GM19452 (cell line): ENCODE results near the gene TSPAN6.
A peak's percentile ranks its signal among the peaks of the same experiment; 100 is the strongest.

Experiments
- ATAC-seq: cut with Tn5 transposase; IDR thresholded peaks from one replicate; pipeline ENCODE4 v1.9.1; 2021; ENCODE audit not compliant: unreplicated experiment

TSPAN6 gene, protein sequence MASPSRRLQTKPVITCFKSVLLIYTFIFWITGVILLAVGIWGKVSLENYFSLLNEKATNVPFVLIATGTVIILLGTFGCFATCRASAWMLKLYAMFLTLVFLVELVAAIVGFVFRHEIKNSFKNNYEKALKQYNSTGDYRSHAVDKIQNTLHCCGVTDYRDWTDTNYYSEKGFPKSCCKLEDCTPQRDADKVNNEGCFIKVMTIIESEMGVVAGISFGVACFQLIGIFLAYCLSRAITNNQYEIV

DNA sequence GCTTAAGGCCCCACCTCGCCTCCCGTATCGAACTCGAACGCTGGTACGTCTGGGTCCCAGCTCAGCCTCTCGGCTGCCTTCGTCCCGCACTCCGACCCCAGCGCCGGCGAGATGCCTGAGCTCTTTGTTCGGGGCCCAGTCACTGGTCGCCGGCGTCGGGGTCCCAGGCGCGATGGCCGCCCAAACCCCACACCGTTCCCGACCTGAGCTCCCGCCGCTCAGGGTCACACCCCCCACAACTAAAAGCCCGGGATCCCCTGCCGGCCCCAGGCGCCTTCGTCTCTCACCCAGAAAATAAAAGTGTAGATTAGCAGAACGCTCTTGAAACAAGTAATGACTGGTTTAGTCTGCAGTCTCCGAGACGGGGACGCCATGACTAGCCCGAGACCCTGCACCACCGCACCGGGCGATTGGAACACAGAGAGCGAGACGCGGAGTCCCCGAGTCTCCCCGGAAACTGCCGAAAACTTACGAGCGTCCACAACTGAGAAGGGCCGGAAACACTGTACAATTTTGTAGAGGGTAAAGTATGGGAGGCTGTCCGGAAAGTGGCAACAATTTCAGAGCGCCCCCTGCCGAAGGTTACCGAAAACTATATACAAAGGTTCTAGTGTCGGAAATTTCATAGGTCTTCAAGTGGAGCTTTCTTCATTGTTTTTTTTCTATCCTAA is at the start of gene TSPAN6:
Gene TSPAN6, minus strand, starts transcription at position 486 of the 671 bp plus-strand sequence. Its CDS starts 112 bp downstream, at position 374.
- ATAC-seq, result peak; percentile 99

DNA sequence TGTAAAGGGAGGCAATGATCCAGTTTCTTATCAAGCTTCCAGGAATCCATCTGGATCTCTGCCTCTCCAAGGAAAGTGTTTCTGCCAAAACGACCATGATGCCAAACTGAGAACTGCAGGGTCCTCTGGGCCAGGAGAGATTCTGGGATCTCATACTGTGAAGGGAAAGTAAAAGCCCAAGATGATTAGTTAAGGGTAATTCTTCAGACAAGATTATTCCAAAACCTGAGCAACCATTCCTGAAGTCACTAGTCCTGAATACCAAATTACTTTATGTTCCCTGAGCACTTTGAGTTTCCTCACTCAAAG is 49.3 kb upstream of the TSPAN6 start:
- ATAC-seq, result no peak

DNA sequence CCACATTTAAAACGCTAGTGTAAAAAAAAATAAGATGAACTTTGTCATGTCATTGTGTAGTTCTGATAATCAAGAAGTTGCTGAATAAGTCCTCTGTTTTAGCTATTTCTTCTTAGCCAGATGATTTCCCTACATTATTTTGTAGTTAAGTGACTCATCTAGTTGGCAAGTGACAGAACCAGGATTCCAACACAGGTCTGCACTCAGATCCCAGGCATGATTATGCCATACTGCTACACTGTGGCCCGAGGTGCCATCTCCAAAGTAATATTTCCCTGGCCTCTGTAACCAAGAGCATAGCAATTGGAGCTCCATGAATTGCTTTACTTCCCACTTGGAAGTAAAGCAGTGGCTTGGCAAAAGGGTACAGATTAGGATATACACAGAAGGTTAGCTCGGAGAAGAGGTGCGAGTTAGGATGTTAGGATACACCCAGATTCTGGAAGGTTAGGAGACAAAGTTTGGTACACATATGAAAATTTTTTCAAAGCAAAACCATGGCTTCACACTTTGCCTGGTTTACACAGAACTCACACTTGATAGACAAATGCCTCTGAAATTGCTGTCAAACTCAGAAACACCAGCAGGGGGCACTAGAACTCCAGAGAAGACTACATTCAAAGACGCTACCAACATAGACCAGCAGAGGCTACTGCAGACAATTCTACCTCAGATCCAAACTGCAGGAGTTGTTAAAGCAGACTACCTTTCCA is 48.8 kb upstream of the TSPAN6 start:
- peak; percentile 63 for ATAC-seq

DNA sequence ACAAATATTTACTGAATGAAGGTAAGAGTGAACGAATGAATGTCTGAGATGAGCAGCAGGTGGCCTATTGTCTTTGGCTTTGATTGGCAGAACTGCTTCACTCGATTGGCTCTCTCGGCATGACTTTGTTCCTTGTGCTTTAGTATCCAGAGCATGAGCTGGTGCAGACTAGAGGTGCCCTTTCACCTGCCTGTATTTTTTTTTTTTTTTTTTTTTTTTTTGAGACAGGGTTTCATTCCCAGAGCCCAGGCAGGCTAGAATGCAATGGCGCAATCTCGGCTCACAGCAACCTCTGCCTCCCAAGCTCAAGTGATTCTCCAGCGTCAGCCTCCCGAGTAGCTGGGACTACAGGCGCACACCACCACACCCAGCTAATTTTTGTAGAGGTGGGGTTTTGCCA is 46.3 kb upstream of the TSPAN6 start:
- ATAC-seq, result no peak

DNA sequence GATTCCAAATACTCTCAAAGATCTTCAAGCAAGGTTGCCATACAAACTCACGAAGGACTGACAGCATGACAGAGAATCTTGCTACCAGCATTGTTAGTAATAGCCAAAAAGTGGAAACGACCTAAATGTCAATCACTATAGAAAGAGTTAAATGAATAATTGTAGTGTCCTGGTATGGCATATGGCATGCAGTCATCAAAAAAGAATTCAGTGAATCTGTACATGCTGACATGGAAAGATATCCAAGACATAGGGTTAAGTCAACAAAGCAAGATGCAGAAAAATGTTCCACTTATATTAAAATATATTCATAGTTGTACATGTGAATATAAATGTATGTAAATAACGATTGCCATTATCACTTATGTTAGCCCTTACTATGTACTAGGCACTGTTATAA is 45.0 kb upstream of the TSPAN6 start:
- no peak for ATAC-seq

DNA sequence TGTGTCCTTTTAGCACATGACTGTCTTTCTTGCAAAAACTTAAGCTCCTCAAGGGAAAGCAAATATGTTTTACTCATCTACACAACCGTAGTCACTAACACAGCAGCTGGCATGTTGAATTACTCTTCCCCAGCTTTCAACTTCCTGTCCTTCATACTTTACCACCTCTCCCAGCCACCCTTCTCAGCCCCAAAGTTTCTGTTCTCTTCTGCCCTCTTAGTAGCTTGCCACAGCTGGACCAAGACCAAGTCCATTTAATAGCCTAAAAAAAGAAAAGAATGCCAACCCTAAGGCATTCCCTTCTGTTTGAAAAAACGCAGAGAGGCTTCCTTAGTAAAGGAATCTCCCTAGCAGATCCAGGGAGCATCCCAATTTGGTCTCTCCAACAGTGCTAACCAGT is 44.1 kb upstream of the TSPAN6 start:
- ATAC-seq, result no peak

DNA sequence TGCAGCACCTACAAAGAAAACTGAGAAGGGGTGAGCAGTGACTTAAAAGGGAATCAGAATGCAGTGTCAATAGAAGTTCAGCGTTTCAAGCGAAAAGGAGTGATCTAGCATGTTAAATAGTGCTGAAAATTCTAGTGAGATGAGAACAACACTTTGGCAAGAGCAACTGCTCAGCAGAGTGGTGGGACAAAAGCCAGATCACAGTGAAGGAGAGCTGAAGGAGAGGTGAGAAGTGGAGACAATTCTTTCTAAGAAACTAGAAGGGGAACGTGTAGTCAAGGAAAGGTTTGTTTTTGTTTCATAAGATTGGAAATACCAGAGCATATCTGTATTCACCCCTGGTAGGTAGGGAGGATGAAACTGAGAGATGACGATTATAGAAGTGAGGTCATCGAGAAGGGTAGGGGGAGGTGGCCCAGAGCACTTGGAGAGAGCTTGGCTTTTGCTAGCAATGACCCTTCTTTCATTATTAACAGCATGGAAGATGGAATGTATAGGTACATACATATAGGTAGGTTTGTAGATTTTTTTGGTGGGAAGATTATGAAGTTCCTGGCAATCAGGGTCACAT is 41.1 kb upstream of the TSPAN6 start:
- ATAC-seq, result no peak

DNA sequence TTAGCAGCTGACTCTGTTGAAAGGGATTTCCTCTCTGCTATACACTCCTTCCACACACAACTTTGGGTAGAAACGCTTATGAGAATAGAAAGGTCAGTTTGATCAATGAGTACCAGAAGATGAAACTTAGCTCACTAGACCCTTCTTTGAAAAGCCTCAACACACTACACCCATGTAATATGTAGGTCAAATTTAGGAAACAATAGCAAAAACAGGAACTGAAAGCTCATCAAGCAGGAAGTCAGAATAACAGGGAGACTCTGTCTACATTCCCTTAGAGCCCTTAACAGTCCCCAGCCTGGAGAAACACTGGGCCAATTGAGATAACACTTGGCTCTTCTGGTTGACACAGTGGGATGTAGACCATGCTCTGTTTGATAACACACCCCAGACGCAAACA is 38.1 kb upstream of the TSPAN6 start:
- peak; percentile 83 for ATAC-seq

DNA sequence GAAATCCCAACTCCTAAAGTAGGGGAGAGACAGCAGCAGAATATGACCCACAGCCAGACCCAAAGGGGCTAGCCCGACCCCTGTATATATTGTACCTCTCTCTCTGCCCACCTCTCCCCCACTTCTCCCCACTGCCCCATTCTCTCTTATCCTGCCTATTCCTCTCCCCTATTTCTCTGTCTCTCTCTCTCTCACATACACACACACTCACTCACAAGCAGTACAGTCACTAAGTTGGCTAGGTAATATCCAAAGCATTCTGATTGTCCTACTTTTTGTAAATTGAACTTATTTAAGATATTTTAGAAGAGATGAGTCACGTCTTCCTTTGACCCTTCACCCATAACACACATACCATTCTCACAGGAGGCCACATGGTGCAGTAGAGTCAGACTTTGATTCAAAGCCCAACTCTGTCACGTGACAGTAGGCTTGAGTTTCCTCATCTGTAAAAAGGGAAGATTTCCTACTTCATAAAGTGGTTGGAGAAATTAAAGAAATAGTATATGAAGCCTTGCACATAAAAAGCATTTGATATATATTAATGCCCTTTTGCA is 36.9 kb upstream of the TSPAN6 start:
- ATAC-seq, result no peak

DNA sequence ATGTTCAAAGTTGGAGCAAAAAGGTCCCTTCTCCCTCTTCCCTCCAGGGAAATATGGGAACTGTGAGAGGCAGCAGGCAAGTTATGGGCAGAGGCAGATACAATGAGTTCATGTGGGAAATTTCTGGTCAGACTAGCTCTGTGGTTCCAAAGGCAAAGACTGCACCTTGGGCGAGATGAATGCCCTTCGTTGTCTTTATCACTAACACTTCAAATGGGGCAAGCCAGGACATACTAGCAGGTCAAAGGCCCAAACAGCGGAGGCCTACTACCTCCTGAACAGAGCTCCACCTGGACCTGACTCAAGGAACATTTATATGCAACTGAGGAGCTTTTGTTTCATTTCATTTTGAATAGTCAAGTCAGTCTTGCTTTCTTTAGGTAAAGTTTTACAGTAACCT is 36.4 kb upstream of the TSPAN6 start:
- ATAC-seq, result no peak

DNA sequence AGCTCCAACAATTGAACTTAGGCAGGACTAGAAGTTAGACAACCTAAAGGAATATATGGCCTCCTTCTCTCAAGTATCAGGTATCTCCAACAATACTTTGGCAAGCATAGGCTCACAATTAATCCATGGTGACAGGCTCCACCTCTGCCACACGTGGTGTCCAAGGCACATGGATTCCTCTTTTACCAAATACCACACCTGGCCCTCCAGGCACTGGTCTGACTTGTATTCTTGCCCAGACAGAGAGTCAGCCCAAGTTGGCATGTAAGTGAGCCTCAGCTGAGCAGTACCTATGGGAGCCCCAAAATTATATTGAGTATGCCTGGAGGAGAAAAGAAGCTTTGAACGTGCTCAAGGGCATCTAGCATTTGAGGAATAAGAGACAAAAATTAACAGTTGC is 27.0 kb upstream of the TSPAN6 start:
- no peak for ATAC-seq

DNA sequence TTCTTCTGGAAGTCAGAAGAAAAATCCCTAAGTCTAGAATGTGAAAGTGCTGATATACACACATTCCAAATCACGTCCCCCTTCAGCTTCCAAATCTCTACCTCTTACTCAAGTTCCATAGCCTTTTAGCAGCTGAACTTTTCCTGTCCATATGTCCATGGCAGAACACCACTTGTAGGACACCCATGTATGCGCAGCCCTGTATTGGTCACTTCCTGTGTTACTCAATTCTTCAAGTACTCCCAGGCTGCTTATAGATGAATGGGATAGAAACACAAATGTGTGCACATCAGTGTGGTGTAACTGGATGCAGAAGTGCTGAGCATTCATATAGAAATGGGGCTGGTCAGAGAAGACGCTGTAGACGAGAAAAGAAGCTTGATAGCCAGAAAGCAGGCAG is 26.2 kb upstream of the TSPAN6 start:
- no peak for ATAC-seq

DNA sequence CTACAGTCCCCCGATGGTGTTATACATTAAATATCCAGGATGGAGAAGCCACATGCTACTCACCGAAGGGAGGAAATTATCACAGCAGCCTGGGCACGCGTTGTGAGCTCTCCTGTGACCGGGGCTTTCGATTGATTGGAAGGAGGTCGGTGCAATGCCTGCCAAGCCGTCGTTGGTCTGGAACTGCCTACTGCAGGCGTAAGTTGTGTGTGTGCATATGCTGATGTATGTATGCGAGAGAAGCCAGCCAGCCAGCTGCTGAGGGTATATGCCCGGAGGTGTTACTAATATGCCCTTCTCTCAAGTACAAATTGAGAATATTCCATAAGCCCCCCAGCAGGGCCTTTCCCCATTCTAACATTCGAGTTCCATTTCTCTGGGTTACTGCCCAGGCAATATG is 25.6 kb upstream of the TSPAN6 start:
- ATAC-seq, result no peak

DNA sequence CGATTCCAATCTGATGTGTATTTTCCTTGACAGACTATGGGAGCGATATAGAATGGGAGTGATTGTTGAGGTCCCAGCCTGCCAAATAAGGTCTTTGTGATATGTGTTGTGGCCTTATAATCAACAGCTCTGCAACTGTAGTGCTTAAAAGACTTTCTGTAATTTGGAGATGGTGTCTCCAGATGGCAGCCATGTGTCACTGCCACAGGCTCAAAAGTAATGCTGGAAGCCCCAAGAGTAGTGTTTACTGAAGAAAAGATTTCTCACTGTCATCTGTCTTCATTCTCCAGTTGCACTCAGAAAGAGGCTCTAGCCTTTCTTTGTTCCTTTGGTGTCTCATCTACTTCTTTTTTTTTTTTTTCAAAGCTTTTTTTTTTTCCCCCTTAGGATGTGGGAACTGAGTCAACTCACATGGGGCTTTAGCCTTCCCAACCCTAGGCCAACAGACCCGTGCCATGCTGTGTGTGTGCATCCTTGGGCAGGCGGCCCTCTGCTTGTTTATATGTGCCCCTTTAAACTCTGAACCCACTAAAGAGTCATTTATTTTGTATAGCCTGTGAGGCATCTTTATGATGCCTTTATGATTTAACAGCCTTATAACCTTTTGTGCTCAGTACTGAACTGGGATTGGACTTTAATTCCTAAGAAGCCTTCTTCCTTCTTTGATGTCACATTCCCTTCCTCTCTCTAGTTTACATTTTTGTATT is 23.0 kb upstream of the TSPAN6 start:
- no peak for ATAC-seq

DNA sequence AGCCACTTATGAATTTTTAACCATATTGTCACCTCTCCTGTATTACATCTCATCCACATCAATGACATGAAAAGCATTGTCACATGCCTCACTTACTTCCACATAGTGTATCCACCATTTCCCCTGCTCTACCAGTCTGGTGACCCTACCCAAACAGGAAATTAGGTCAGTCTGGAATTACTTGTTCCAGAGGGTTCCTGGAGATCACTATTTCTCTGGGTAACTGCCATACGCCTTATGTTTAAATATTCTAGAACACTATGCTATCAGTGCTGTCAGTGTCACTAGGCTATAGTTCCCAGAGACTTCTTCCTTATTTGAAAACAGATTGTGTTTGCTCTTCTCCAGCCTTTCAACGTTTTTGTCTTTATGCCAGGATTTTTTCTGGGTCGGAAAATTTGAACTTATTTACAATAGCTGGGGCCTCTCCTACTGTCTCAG is 22.4 kb upstream of the TSPAN6 start:
- ATAC-seq, result no peak

DNA sequence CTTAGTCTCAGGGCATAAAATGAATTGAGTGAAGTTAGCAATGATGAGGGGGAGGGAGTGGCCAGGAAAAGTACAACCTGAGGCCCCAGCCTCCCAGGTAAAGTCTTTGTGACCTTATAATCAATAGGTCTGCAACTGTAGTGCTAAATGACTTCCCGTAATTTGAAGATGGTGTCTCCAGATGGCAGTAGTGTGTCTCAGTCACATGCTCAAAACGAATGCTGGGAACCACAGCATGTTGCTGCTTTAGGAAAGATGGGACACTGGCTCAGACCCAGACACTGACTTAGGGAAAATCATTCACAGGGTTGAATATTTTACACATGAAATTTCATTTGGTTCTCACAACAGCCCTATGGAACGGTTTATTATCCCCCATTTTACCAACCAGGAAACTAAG is 17.7 kb upstream of the TSPAN6 start:
- ATAC-seq, result no peak

DNA sequence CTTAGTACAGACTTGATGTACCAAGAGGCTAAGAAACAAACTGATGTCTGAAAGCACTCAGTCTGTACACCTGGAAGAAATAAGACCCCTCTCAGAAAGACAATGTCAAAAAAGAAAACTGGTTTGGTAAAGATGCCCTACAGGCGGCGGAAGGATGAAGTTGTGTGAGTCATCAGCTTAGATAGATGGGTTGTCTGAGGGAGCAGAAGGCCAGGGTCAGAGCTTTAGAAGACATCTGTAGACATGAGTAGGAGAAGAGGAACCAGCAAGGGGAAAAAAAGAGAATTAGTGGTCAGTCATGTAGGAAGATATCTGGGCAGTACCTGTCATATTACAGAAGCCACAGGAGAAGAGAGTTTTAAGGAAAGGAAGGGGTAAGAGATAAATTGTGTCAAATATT is 15.7 kb upstream of the TSPAN6 start:
- ATAC-seq, result no peak

DNA sequence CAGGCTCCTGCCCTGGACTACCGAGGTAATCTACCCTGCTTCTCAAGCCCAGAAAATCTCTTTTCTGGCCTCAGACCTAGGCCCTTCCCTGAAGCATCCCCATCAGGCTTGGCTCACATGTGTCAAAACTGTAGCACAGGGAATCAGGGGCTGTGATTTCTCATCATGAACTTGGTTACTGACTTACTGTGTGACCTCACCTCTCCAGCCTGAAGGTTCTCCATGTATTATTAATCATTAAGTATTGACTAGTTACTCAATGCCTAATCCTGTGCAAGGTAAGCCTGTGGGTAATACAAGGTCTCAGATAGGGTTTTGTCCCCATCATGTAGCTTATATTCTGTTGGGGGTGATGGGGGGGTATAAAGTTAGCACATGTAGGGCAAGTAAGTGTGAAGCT is 14.2 kb upstream of the TSPAN6 start:
- ATAC-seq, result peak; percentile 58

DNA sequence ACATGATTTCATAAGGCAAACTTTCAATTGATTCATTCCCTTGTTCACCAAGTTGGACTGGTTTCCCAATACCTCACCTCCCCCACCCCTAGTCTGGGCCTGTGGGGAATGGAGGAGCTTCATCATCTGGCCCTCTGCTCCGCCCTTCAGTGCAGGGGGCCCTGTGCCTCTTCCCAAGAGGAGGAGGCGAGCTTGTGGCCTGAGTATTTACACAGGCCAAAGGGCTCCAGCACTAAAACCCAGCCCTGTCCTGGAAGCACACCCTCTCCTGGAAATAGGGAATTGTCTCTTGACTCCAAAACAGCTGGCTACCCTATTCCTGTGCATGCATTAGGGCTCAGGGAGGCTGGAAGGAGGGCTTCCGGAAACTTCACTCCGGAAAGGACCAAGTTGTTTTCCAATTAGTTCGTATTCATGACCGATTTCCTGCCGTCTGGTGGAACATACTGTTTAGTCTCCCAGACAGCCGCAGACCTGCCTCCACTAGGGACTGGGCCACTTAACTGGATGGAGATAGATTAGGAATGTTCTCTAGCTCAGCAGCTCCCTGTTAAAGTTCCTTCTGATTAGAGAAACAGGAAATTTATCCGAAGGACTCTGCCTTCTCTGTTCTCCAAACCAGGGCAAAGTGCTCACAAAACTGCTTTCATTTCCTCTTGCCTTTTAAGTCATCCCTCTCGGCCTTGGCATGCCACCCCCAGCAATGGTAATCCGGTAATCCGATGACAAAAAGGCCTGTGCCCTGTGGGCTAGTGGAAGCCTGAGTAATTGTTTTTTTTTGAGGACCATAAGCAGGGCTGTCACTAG is 13.1 kb upstream of the TSPAN6 start:
- ATAC-seq, result no peak
